Loucy (cell line): ENCODE results near the gene TEX13B.

Experiments used
- H2AFZ ChIP-seq: fragments of 200-600 bp; sonication (generic); 2 replicates; pipeline ENCODE4 v1.6.0; 2016; ENCODE audit warnings: antibody characterized with exemption, mild to moderate bottlenecking, low read length, moderate library complexity
- H3F3A ChIP-seq: fragments of 200-600 bp; 2 replicates; pipeline ENCODE4 v1.6.0; 2016; ENCODE audit warnings: antibody characterized with exemption, low read depth, mild to moderate bottlenecking
- H3K27me3 ChIP-seq: fragments of 200-600 bp; sonication (generic); 2 replicates; pipeline ENCODE4 v1.6.1; 2014; ENCODE audit warnings: low read length, mild to moderate bottlenecking; ENCODE audit not compliant: insufficient read depth, poor library complexity, severe bottlenecking
- H3K36me3 ChIP-seq: fragments of 200-600 bp; sonication (generic); 2 replicates; pipeline ENCODE4 v1.6.1; 2016; ENCODE audit warnings: low read length; ENCODE audit not compliant: insufficient read depth
- H3K4me1 ChIP-seq: fragments of 200-600 bp; sonication (generic); 2 replicates; pipeline ENCODE4 v1.5.1; 2014; ENCODE audit warnings: low read length, mild to moderate bottlenecking; ENCODE audit not compliant: insufficient read depth, poor library complexity, severe bottlenecking
- H3K4me2 ChIP-seq: fragments of 200-600 bp; sonication (generic); 2 replicates; pipeline ENCODE4 v1.6.0; 2014; ENCODE audit warnings: antibody characterized with exemption, low read length, low read depth, mild to moderate bottlenecking; ENCODE audit not compliant: poor library complexity, severe bottlenecking
- H3K4me3 ChIP-seq: fragments of 200-600 bp; sonication (generic); 2 replicates; pipeline ENCODE4 v1.5.1; 2014; ENCODE audit warnings: low read length, mild to moderate bottlenecking, mixed read lengths; ENCODE audit not compliant: poor library complexity, severe bottlenecking
- H3K79me2 ChIP-seq: fragments of 200-600 bp; sonication (generic); 2 replicates; pipeline ENCODE4 v1.6.1; 2014; ENCODE audit warnings: low read length; ENCODE audit not compliant: insufficient read depth
- H3K9ac ChIP-seq: fragments of 200-600 bp; sonication (generic); 2 replicates; pipeline ENCODE4 v1.6.0; 2014; ENCODE audit warnings: mild to moderate bottlenecking, low read depth, low read length, moderate library complexity; ENCODE audit not compliant: poor library complexity, severe bottlenecking
- H3K9me2 ChIP-seq: fragments of 200-600 bp; sonication (generic); replicated peaks from 2 replicates; pipeline ENCODE4 v1.6.1; 2016; ENCODE audit warnings: low read depth, low read length, mixed read lengths
- H3K9me3 ChIP-seq: fragments of 200-600 bp; sonication (generic); 2 replicates; pipeline ENCODE4 v1.6.1; 2014; ENCODE audit warnings: mild to moderate bottlenecking, antibody characterized with exemption, low read length, low read depth; ENCODE audit not compliant: insufficient read depth
- H4K20me1 ChIP-seq: fragments of 200-600 bp; sonication (generic); 2 replicates; pipeline ENCODE4 v1.6.0; 2014; ENCODE audit warnings: antibody characterized with exemption, low read length, mild to moderate bottlenecking; ENCODE audit not compliant: insufficient read depth, poor library complexity, severe bottlenecking
- EZH2phosphoT487 ChIP-seq: fragments of 200-600 bp; IDR thresholded peaks from 2 replicates; pipeline ENCODE4 v1.6.1; 2018; ENCODE audit warnings: antibody characterized with exemption, mild to moderate bottlenecking, moderate library complexity, borderline replicate concordance
- TF ChIP-seq, protein P1 (sequence below): fragments of 200-600 bp; sonication (generic); conservative IDR thresholded peaks from 2 replicates; pipeline ENCODE4 v1.5.1; 2014; ENCODE audit warnings: mild to moderate bottlenecking, antibody characterized with exemption, low read length

TEX13B gene

DNA sequence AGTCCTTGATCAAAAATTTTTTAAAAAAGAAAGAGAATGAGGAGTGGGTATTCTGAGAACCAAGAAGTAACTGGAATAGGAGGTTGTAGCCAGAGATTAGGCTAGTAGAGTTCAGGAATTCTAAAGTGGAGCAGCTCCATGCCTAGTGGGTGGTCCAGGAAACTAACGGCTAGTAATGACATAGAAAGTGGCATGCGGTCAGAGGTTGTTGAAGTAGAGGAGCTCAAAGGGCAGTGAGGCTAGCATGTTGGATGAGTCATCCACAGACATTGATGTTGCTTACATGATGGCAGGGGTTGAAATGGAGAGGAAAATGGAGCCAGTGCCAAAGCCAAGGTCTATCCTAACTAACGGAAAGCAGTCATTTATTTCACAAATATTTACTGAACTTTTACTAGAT lies 42.1 kb downstream of the TEX13B start:
- Histone ChIP-seq H3K36me3 (no peaks in the 10 kb centered on the region), H3K79me2 (no peaks in the 10 kb centered on the region), H3K4me3 (no peak overlapping the region), H3K9ac (no peak overlapping the region), H3K9me2 (no peaks in the 10 kb centered on the region), H3K4me2 (no peak overlapping the region), H3K27me3 (no peaks in the 10 kb centered on the region), H4K20me1 (no peaks in the 10 kb centered on the region), H3K4me1 (no peaks in the 10 kb centered on the region), H2AFZ (no peak overlapping the region), H3F3A (no peaks in the 10 kb centered on the region), H3K9me3 (no peaks in the 10 kb centered on the region)
- no peak for TF ChIP-seq EZH2phosphoT487
- TF ChIP-seq, protein P1, sequence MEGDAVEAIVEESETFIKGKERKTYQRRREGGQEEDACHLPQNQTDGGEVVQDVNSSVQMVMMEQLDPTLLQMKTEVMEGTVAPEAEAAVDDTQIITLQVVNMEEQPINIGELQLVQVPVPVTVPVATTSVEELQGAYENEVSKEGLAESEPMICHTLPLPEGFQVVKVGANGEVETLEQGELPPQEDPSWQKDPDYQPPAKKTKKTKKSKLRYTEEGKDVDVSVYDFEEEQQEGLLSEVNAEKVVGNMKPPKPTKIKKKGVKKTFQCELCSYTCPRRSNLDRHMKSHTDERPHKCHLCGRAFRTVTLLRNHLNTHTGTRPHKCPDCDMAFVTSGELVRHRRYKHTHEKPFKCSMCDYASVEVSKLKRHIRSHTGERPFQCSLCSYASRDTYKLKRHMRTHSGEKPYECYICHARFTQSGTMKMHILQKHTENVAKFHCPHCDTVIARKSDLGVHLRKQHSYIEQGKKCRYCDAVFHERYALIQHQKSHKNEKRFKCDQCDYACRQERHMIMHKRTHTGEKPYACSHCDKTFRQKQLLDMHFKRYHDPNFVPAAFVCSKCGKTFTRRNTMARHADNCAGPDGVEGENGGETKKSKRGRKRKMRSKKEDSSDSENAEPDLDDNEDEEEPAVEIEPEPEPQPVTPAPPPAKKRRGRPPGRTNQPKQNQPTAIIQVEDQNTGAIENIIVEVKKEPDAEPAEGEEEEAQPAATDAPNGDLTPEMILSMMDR = no peak

DNA sequence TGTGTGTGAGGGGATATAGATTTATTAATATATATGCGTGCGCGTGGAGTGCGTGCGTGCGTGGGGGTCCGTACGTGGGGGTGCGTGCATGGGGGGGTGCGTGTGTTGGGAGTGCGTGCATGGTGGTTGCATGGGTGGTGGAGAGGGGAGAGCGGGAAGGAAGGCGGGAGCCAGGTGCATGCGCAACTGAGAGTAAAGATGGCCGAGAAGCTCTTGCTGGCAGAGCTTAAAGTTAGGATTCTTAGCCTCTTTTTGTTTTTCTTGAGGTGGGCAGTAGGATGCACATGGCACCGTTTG lies 45.8 kb downstream of the TEX13B start:
- Histone ChIP-seq H3K4me2 (no peak overlapping the region), H3K4me3 (no peak overlapping the region), H3K9ac (no peak overlapping the region), H3F3A (no peaks in the 10 kb centered on the region), H3K4me1 (no peaks in the 10 kb centered on the region), H3K27me3 (no peaks in the 10 kb centered on the region), H3K79me2 (no peaks in the 10 kb centered on the region), H3K9me2 (no peaks in the 10 kb centered on the region), H3K9me3 (no peaks in the 10 kb centered on the region), H2AFZ (no peak overlapping the region), H4K20me1 (no peaks in the 10 kb centered on the region), H3K36me3 (no peaks in the 10 kb centered on the region)
- TF ChIP-seq, protein P1 = no peak
- TF ChIP-seq EZH2phosphoT487 = no peak

DNA sequence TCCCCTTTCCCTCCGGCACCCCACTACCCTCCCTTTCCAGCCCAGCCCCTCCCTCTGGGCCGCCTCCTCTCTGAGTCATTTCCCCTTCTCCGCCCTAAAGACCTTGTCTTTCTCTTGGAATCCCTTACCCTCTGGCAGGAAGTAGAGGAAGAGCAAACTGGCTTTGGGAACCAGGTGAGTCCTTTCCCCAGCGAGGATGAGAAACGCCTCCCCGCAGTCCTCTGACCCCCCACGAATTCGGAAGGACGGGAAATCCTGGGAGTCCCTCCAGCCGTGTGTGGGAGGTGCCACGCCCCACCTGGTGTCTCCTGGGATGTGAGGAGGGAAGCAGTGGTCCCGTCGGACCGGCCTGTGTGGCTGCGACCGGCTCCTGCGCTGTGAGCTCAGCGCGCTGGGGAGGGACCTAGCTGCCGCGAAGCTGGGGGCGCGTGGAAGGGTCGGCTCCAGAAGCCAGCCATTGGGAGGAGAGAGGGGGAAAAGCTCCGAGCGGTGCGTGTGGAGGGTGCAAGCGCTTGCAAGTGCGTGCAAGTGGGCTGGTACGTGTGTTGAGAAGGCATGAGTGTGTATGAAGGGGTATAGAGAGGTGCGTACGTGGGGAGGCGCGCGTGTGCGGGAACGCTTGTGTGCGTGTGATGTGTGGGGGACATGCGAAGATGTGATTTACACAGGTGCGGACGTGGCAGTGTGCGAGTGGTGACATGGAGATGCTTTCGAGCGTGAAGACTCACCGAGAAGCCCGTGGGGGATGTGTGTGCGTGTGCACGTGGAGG lies 46.3 kb downstream of the TEX13B start:
- Histone ChIP-seq H3K4me1 (no peaks in the 10 kb centered on the region), H3K27me3 (no peaks in the 10 kb centered on the region), H4K20me1 (no peaks in the 10 kb centered on the region), H3F3A (no peaks in the 10 kb centered on the region), H3K9ac (no peak overlapping the region), H3K36me3 (no peaks in the 10 kb centered on the region), H3K79me2 (no peaks in the 10 kb centered on the region), H3K9me3 (no peaks in the 10 kb centered on the region), H3K9me2 (no peaks in the 10 kb centered on the region), H3K4me2 (no peak overlapping the region), H3K4me3 (no peak overlapping the region), H2AFZ (no peak overlapping the region)
- no peak for TF ChIP-seq EZH2phosphoT487
- TF ChIP-seq, protein P1 = no peak
